Measurements from ENCODE around the gene CRYBB3. TPM values are rescaled to one million over a fixed set of nuclear protein-coding genes. Genes with fewer than 3 reads are reported as not detected.
"Not testable (repeated sequence)": the region's sequence is repeated elsewhere in the genome, so short reads cannot be mapped to it uniquely, and the experiment has no call there.

Gene CRYBB3
- total RNA-seq, 2 experiments from 2014 or later = 0.71 to 0.72 TPM

DNA sequence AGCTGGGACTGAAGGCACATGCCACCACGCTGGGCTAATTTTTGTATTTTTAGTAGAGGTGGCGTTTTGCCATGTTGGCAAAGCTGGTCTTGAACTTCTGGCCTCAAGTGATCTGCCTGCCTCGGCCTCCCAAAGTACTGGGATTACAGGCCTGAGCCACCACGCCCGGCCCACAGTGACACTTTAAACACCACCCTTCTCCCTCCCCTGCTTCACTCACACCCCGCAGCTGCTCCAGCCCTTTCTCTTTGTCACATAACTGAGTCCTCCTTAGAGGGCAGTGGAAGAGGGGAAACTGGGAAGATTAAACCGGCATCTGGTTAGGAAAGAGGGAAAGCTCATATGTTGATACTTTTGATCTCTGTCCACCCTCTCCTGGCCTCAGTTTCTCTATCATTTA, 4.9 kb downstream of the CRYBB3 start:
- H3K9me3 Mint-ChIP-seq; POLR2A ChIA-PET; H3K27me3 Mint-ChIP-seq; H3K4me3 Mint-ChIP-seq; DNase-seq; ATAC-seq (ENCODE audit: low read depth); H3K36me3 Mint-ChIP-seq; H3K27ac Mint-ChIP-seq: not testable (repeated sequence)
- peaks cover 13% of the 10 kb centered on the region for H3K4me1 Mint-ChIP-seq

- POLR2A ChIA-PET = no interaction called here
- ATAC-seq (ENCODE audit: low read depth) (no peak), DNase-seq (no peak)
- Mint-ChIP-seq H3K9me3 (no peaks in the 10 kb centered on the region), H3K4me1 (peaks cover 10% of the 10 kb centered on the region), H3K4me3 (no peak overlapping the region), H3K27ac (no peak overlapping the region), H3K27me3 (no peaks in the 10 kb centered on the region), H3K36me3 (no peaks in the 10 kb centered on the region)
These were observed 6.2 kb downstream of the CRYBB3 start for GRCh38 chr22:25205847-25206246.

DNA sequence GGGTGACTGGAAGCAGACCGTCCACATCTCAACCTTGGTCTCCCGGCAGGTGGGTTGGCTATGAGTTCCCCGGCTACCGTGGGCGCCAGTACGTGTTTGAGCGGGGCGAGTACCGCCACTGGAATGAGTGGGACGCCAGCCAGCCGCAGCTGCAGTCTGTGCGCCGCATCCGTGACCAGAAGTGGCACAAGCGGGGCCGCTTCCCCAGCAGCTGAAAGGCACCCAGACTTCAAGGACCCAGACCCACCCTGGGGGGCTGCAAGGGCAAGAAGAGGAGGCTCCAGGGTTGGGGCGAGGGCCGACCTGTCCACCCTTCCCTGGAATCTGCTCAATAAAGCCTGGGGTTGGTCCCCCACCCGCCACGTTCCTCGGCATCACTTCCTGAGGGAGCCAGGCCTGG, 7.3 kb downstream of the CRYBB3 start:
- Mint-ChIP-seq H3K27ac (no peak overlapping the region), H3K36me3 (no peaks in the 10 kb centered on the region), H3K4me3 (no peak overlapping the region), H3K9me3 (no peaks in the 10 kb centered on the region), H3K4me1 (peaks cover 2% of the 10 kb centered on the region), H3K27me3 (no peaks in the 10 kb centered on the region)
- no peak for DNase-seq
- POLR2A ChIA-PET = no interaction called here
- ATAC-seq (ENCODE audit: low read depth) = no peak

- H3K27ac Mint-ChIP-seq = no peak overlapping the region
- no peaks in the 10 kb centered on the region for H3K36me3 Mint-ChIP-seq
- H3K27me3 Mint-ChIP-seq = no peaks in the 10 kb centered on the region
- ATAC-seq (ENCODE audit: low read depth) (no peak), DNase-seq (no peak)
- H3K9me3 Mint-ChIP-seq = no peaks in the 10 kb centered on the region
- POLR2A ChIA-PET = no interaction called here
- H3K4me3 Mint-ChIP-seq = no peak overlapping the region
- no peaks in the 10 kb centered on the region for H3K4me1 Mint-ChIP-seq
These were observed 8.0 kb downstream of the CRYBB3 start for GRCh38 chr22:25207553-25208157.

DNA sequence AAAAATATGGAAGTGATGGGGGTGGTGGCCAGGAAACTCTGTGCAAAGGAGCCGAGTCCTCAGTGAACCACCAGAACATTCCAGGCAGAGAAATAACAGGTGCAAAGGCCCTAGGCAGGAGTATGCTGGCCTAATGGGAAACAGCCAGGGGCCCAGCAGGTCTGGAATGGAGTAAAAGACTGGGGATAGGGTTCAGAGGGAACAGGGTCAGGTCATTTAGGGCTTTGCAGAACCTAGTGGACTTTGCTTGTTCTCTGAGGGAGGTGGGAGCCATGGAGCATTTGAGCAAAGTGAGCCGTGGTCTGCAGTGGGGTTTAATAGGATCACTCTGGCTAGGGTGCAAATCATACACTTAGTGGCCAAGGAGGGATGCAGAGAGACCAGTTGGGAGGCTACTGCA, 8.7 kb downstream of the CRYBB3 start:
- Mint-ChIP-seq H3K9me3 (no peaks in the 10 kb centered on the region), H3K4me1 (no peaks in the 10 kb centered on the region), H3K27ac (no peak overlapping the region), H3K36me3 (no peaks in the 10 kb centered on the region), H3K27me3 (no peaks in the 10 kb centered on the region), H3K4me3 (no peak overlapping the region)
- no peak for ATAC-seq (ENCODE audit: low read depth)
- POLR2A ChIA-PET = no interaction called here
- DNase-seq = no peak

GRCh38 chr22:25208743-25209505, 9.3 kb downstream of the CRYBB3 start:
- no peaks in the 10 kb centered on the region for H3K4me1 Mint-ChIP-seq
- DNase-seq (no peak), ATAC-seq (ENCODE audit: low read depth) (no peak)
- no peaks in the 10 kb centered on the region for H3K9me3 Mint-ChIP-seq
- no peak overlapping the region for H3K4me3 Mint-ChIP-seq
- H3K27ac Mint-ChIP-seq = no peak overlapping the region
- no peaks in the 10 kb centered on the region for H3K27me3 Mint-ChIP-seq
- POLR2A ChIA-PET = no interaction called here
- no peaks in the 10 kb centered on the region for H3K36me3 Mint-ChIP-seq

GRCh38 chr22:25210793-25211192, 11.1 kb downstream of the CRYBB3 start:
- Mint-ChIP-seq H3K27me3 (no peaks in the 10 kb centered on the region), H3K27ac (no peak overlapping the region), H3K4me3 (no peak overlapping the region), H3K4me1 (peaks cover 2% of the 10 kb centered on the region), H3K9me3 (no peaks in the 10 kb centered on the region), H3K36me3 (no peaks in the 10 kb centered on the region)
- POLR2A ChIA-PET = no interaction called here
- ATAC-seq (ENCODE audit: low read depth) (no peak), DNase-seq (no peak)

- ATAC-seq (ENCODE audit: low read depth) (no peak), DNase-seq (no peak)
- Mint-ChIP-seq H3K4me1 (peaks cover 2% of the 10 kb centered on the region), H3K27me3 (peaks cover 4% of the 10 kb centered on the region), H3K9me3 (no peaks in the 10 kb centered on the region), H3K4me3 (no peak overlapping the region), H3K36me3 (no peaks in the 10 kb centered on the region), H3K27ac (no peak overlapping the region)
- POLR2A ChIA-PET = no interaction called here
These were observed 12.7 kb downstream of the CRYBB3 start for GRCh38 chr22:25212337-25212736.

- H3K36me3 Mint-ChIP-seq = no peaks in the 10 kb centered on the region
- H3K4me1 Mint-ChIP-seq = peaks cover 2% of the 10 kb centered on the region
- H3K4me3 Mint-ChIP-seq = no peak overlapping the region
- H3K27me3 Mint-ChIP-seq = peaks cover 4% of the 10 kb centered on the region
- no peak for ATAC-seq (ENCODE audit: low read depth)
- no peaks in the 10 kb centered on the region for H3K9me3 Mint-ChIP-seq
- POLR2A ChIA-PET = no interaction called here
- H3K27ac Mint-ChIP-seq = no peak overlapping the region
- no peak for DNase-seq
These were observed 13.6 kb downstream of the CRYBB3 start for GRCh38 chr22:25213221-25213620.

DNA sequence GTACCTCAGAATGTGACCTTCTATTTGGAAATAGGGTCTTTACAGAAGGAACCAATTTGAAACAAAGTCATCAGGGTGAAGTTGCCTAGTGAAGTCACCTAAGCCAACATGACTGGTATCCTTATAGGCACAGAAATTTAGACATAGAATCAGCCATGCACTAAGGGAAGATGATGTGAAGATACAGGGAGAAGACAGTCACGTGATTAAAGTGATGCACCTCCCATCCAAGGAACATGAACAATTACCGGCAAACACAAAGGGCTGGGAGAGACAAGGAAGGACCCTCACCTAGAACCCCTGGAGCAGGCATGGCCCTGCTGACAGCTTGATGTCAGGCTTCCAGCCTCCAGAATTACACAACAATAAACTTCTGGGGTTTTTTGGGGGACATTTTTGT, 16.6 kb downstream of the CRYBB3 start:
- DNase-seq (no peak), ATAC-seq (ENCODE audit: low read depth) (no peak)
- Mint-ChIP-seq H3K36me3 (no peaks in the 10 kb centered on the region), H3K4me3 (no peak overlapping the region), H3K27me3 (peaks cover 6% of the 10 kb centered on the region), H3K27ac (no peak overlapping the region), H3K9me3 (no peaks in the 10 kb centered on the region), H3K4me1 (peaks cover 2% of the 10 kb centered on the region)
- POLR2A ChIA-PET = no interaction called here

- H3K9me3 Mint-ChIP-seq = no peaks in the 10 kb centered on the region
- DNase-seq = no peak
- no peak within 1 kb of the TSS for H3K4me3 Mint-ChIP-seq
- H3K27me3 Mint-ChIP-seq = peaks cover 15% of the 10 kb centered on the region
- H3K27ac Mint-ChIP-seq = no peak within 1 kb of the TSS
- POLR2A ChIA-PET = no interaction called here
- H3K36me3 Mint-ChIP-seq = no peaks in the 10 kb centered on the region
- peaks cover 2% of the 10 kb centered on the region for H3K4me1 Mint-ChIP-seq
- ATAC-seq (ENCODE audit: low read depth) = no peak
These were observed 19.6 kb downstream of the CRYBB3 start, which contains the start of gene CRYBB2 for GRCh38 chr22:25219211-25219689. Gene CRYBB2, plus strand, starts transcription at chr22:25219639. Its CDS starts 1,791 bp downstream, at chr22:25221430.

DNA sequence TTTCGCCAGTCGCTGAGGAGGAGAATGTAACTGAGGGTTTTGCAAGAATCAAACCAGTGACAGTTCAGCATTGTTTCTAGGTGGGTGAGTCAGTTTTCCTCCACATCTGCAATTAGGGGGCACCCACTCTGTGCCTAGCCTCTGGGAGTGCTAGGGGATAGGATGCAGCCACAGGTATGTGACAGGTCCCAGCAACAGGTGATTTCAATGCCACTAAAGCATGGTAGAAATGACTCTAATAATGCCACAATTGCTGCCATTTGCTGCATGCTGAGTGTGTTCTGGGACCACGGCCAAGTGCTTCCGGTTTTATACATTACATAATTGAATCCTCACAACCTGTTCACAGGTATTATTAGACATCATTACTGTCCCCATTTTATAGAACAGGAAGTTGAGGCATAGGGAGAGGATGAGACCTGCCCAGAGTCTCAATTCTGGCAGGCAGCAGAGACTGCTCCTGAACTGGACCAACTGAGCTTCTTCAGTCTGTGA, 20.3 kb downstream of the CRYBB3 start:
- POLR2A ChIA-PET = no interaction called here
- H3K9me3 Mint-ChIP-seq = no peaks in the 10 kb centered on the region
- H3K27me3 Mint-ChIP-seq = peaks cover 15% of the 10 kb centered on the region
- no peak overlapping the region for H3K4me3 Mint-ChIP-seq
- DNase-seq (no peak), ATAC-seq (ENCODE audit: low read depth) (no peak)
- H3K4me1 Mint-ChIP-seq = peaks cover 2% of the 10 kb centered on the region
- no peaks in the 10 kb centered on the region for H3K36me3 Mint-ChIP-seq
- no peak overlapping the region for H3K27ac Mint-ChIP-seq

DNA sequence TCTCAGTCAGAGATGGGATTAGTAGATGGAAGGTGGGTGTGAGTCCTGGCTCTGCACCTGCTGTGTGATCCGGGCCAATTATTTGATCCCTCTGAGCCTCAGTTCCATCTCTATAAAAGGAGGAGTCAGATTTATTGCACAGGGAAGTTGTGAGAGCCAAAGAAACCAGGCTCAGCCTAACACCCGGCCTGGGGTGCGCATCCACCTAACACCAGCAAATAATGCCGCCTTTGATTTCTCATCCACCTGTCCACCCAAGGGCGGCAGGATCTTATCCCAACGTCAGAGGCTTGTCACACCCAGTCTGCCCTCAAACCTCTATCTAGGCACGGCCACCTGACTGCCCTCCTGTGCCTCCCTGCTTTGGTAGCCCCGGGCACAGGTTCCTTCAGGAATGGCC, 22.1 kb downstream of the CRYBB3 start:
- Mint-ChIP-seq H3K4me1 (no peaks in the 10 kb centered on the region), H3K9me3 (no peaks in the 10 kb centered on the region), H3K27me3 (peaks cover 11% of the 10 kb centered on the region), H3K4me3 (no peak overlapping the region), H3K27ac (no peak overlapping the region), H3K36me3 (no peaks in the 10 kb centered on the region)
- DNase-seq (no peak), ATAC-seq (ENCODE audit: low read depth) (no peak)
- POLR2A ChIA-PET = no interaction called here

- no peaks in the 10 kb centered on the region for H3K4me1 Mint-ChIP-seq
- H3K27me3 Mint-ChIP-seq = peaks cover 11% of the 10 kb centered on the region
- H3K36me3 Mint-ChIP-seq = no peaks in the 10 kb centered on the region
- ATAC-seq (ENCODE audit: low read depth) = no peak
- no peak overlapping the region for H3K4me3 Mint-ChIP-seq
- no peak overlapping the region for H3K27ac Mint-ChIP-seq
- POLR2A ChIA-PET = no interaction called here
- no peak for DNase-seq
- no peaks in the 10 kb centered on the region for H3K9me3 Mint-ChIP-seq
These were observed 23.7 kb downstream of the CRYBB3 start for GRCh38 chr22:25223269-25223850.

Data from activated naive CD8-positive, alpha-beta T cell treated with anti-CD3 and anti-CD28 coated beads, Interleukin-2, amount 10 ng/mL, durations not matched to agents 7 days and 5 days (primary cell).